Muscle layer of duodenum (tissue), 2 donors: ENCODE data around the gene PITX3.
"Not testable (repeated sequence)": the region's sequence is repeated elsewhere in the genome, so short reads cannot be mapped to it uniquely, and the experiment has no call there.

Source experiments
- H3K27ac ChIP-seq: one replicate; pipeline ENCODE4 v1.7.0; 2013; ENCODE audit warnings: mild to moderate bottlenecking, low read length
- H3K27me3 ChIP-seq: one replicate; pipeline ENCODE4 v1.7.0; 2013; ENCODE audit warnings: low read depth, mild to moderate bottlenecking, control low read depth, low read length
- H3K36me3 ChIP-seq, 2 donors: one replicate each; pipeline ENCODE4 v1.7.0; 2013; ENCODE audit warnings: low read length in 2 of 2, control low read depth in 1 of 2, mild to moderate bottlenecking in 1 of 2; ENCODE audit not compliant: insufficient read depth in 2 of 2, control insufficient read depth in 1 of 2
- H3K4me1 ChIP-seq, 2 donors: one replicate each; pipeline ENCODE4 v1.7.0; 2013; ENCODE audit warnings: low read length in 2 of 2, mild to moderate bottlenecking in 2 of 2, control low read depth in 1 of 2, moderate library complexity in 1 of 2; ENCODE audit not compliant: insufficient read depth in 2 of 2, control insufficient read depth in 1 of 2
- H3K4me3 ChIP-seq, 2 donors: one replicate each; pipeline ENCODE4 v1.7.0; 2013; ENCODE audit warnings: low read length in 2 of 2, low read depth in 1 of 2, mild to moderate bottlenecking in 1 of 2
- H3K9me3 ChIP-seq, 2 donors: one replicate each; pipeline ENCODE4 v1.7.0; 2013; ENCODE audit warnings: low read length in 2 of 2, control low read depth in 1 of 2, mild to moderate bottlenecking in 1 of 2; ENCODE audit not compliant: control insufficient read depth in 1 of 2
- donor health status: healthy.

Gene PITX3

GRCh38 chr10:102227050-102227449, 14.3 kb downstream of the PITX3 start:
- Histone ChIP-seq H3K27me3 (peaks cover 18% of the 10 kb centered on the region), H3K4me3 (no peak overlapping the region), H3K36me3 (no peaks in the 10 kb centered on the region), H3K4me1 (peaks cover 4 to 30% of the 10 kb centered on the region in 2 donors), H3K27ac (no peak overlapping the region), H3K9me3 (no peaks in the 10 kb centered on the region)

- Histone ChIP-seq H3K4me1 (peaks cover 4 to 24% of the 10 kb centered on the region in 2 donors), H3K27me3 (peaks cover 13% of the 10 kb centered on the region), H3K27ac (no peak overlapping the region), H3K4me3 (peak overlapping the region in 1 of 2 donors; percentile 52), H3K9me3 (no peaks in the 10 kb centered on the region), H3K36me3 (no peaks in the 10 kb centered on the region)
Observed at GRCh38 chr10:102226542-102226870, 14.8 kb downstream of the PITX3 start.

- peak within 1 kb of the TSS; percentile 38 to 52 for H3K4me3 ChIP-seq
- peak within 1 kb of the TSS; percentile 18 for H3K27ac ChIP-seq
Observed at GRCh38 chr10:102225646-102226541, 15.4 kb downstream of the PITX3 start, which contains the start of gene ELOVL3. Gene ELOVL3 (plus strand): TSS chr10:102226299. CDS start chr10:102226549, 250 bp downstream.

GRCh38 chr10:102222797-102223196, 18.5 kb downstream of the PITX3 start:
- Histone ChIP-seq H3K27ac (no peak overlapping the region), H3K27me3 (no peaks in the 10 kb centered on the region), H3K4me3 (no peak overlapping the region), H3K9me3 (no peaks in the 10 kb centered on the region), H3K4me1 (peaks cover 4 to 9% of the 10 kb centered on the region in 2 donors), H3K36me3 (no peaks in the 10 kb centered on the region)

More at GRCh38 chr10:102225646-102226541, 15.4 kb downstream of the PITX3 start, which contains the start of gene ELOVL3:
- Histone ChIP-seq H3K27me3 (peaks cover 12% of the 10 kb centered on the region), H3K4me1 (peaks cover 4 to 19% of the 10 kb centered on the region in 2 donors), H3K36me3 (no peaks in the 10 kb centered on the region), H3K9me3 (no peaks in the 10 kb centered on the region)

GRCh38 chr10:102220612-102221011, 20.7 kb downstream of the PITX3 start:
- Histone ChIP-seq H3K9me3 (no peaks in the 10 kb centered on the region), H3K4me1 (peaks cover 0 to under 1% of the 10 kb centered on the region in 2 donors), H3K27ac (no peak overlapping the region)

GRCh38 chr10:102219370-102219769, 21.9 kb downstream of the PITX3 start:
- no peak overlapping the region for H3K4me3 ChIP-seq
- no peaks in the 10 kb centered on the region for H3K4me1 ChIP-seq
- H3K27ac ChIP-seq = no peak overlapping the region
- H3K9me3 ChIP-seq = no peaks in the 10 kb centered on the region
- no peaks in the 10 kb centered on the region for H3K36me3 ChIP-seq
- no peaks in the 10 kb centered on the region for H3K27me3 ChIP-seq

More at GRCh38 chr10:102220612-102221011, 20.7 kb downstream of the PITX3 start:
- no peaks in the 10 kb centered on the region for H3K36me3 ChIP-seq
- no peak overlapping the region for H3K4me3 ChIP-seq
- no peaks in the 10 kb centered on the region for H3K27me3 ChIP-seq

- not testable (repeated sequence) for H3K36me3 ChIP-seq, H3K4me1 ChIP-seq, H3K9me3 ChIP-seq, H3K27me3 ChIP-seq, H3K27ac ChIP-seq, H3K4me3 ChIP-seq
Observed at GRCh38 chr10:102213599-102213998, 27.7 kb downstream of the PITX3 start.

- Histone ChIP-seq H3K27me3 (no peaks in the 10 kb centered on the region), H3K9me3 (no peaks in the 10 kb centered on the region), H3K4me3 (no peak overlapping the region), H3K36me3 (no peaks in the 10 kb centered on the region), H3K4me1 (peaks cover 0 to 5% of the 10 kb centered on the region in 2 donors), H3K27ac (no peak overlapping the region)
Observed at GRCh38 chr10:102211615-102212299, 29.6 kb downstream of the PITX3 start.

GRCh38 chr10:102208311-102209035, 32.8 kb downstream of the PITX3 start:
- Histone ChIP-seq H3K27ac (no peak overlapping the region), H3K27me3 (no peaks in the 10 kb centered on the region), H3K9me3 (peaks cover 7 to 8% of the 10 kb centered on the region in 2 donors), H3K36me3 (no peaks in the 10 kb centered on the region), H3K4me3 (no peak overlapping the region), H3K4me1 (peaks cover 0 to 5% of the 10 kb centered on the region in 2 donors)

- Histone ChIP-seq H3K4me3 (no peak overlapping the region), H3K4me1 (no peaks in the 10 kb centered on the region), H3K27ac (no peak overlapping the region), H3K36me3 (no peaks in the 10 kb centered on the region), H3K27me3 (no peaks in the 10 kb centered on the region), H3K9me3 (peaks cover 7 to 8% of the 10 kb centered on the region in 2 donors)
Observed at GRCh38 chr10:102202386-102202785, 38.9 kb downstream of the PITX3 start.
